DOHH2 (cell line): ENCODE measurements around the gene C15orf61.

Experiments
- CTCF ChIP-seq: fragments of 200-600 bp; sonication (generic); IDR thresholded peaks from one replicate; pipeline ENCODE4 v1.5.1; 2014; ENCODE audit warnings: antibody characterized with exemption, mild to moderate bottlenecking, low read depth, low read length; ENCODE audit not compliant: poor library complexity, severe bottlenecking
- EZH2phosphoT487 ChIP-seq: fragments of 200-600 bp; sonication (generic); IDR thresholded peaks from 2 replicates; pipeline ENCODE4 v1.6.1; 2017; ENCODE audit warnings: borderline replicate concordance, mild to moderate bottlenecking, antibody characterized with exemption, low read length, moderate library complexity, mixed read lengths

GRCh38 chr15:67544475-67544874 lies 23.5 kb downstream of the C15orf61 start:
- no peak for TF ChIP-seq EZH2phosphoT487
- no peak for TF ChIP-seq CTCF
